H9 (cell line): Measurements from ENCODE around the gene MCRIP1. TPM values are rescaled to one million over a fixed set of nuclear protein-coding genes. Genes with fewer than 3 reads are reported as not detected.
A peak's percentile ranks its signal among the peaks of the same experiment; 100 is the strongest.

Source experiments
- DNase-seq: peaks from one replicate; pipeline ENCODE4 v3.0.0-alpha.2; 2017
- H2AFZ ChIP-seq: one replicate; pipeline ENCODE4 v1.6.1; 2013; ENCODE audit warnings: mild to moderate bottlenecking, low read length, control low read depth, moderate library complexity
- H2AK5ac ChIP-seq: 2 replicates; pipeline ENCODE4 v1.6.1; 2013; ENCODE audit warnings: low read length, control low read depth, mixed read lengths; ENCODE audit not compliant: insufficient read length
- H2BK120ac ChIP-seq: one replicate; pipeline ENCODE4 v1.6.1; 2013; ENCODE audit warnings: low read depth, mild to moderate bottlenecking, low read length, control low read depth, inconsistent platforms; ENCODE audit not compliant: poor library complexity, severe bottlenecking
- H2BK12ac ChIP-seq: 2 replicates; pipeline ENCODE4 v1.6.1; 2013; ENCODE audit warnings: low read length, control low read depth, mixed read lengths, low read depth; ENCODE audit not compliant: insufficient read length
- H2BK15ac ChIP-seq: 2 replicates; pipeline ENCODE4 v1.6.1; 2013; ENCODE audit warnings: low read depth, low read length, control low read depth
- H2BK20ac ChIP-seq: one replicate; pipeline ENCODE4 v1.6.1; 2013; ENCODE audit warnings: low read depth, mild to moderate bottlenecking, low read length, control low read depth, inconsistent platforms; ENCODE audit not compliant: poor library complexity, severe bottlenecking
- H2BK5ac ChIP-seq: 2 replicates; pipeline ENCODE4 v1.6.1; 2013; ENCODE audit warnings: low read length, control low read depth, mixed read lengths; ENCODE audit not compliant: insufficient read length
- H3K14ac ChIP-seq: 2 replicates; pipeline ENCODE4 v1.6.1; 2013; ENCODE audit warnings: low read length, control low read depth; ENCODE audit not compliant: insufficient read depth
- H3K18ac ChIP-seq: 2 replicates; pipeline ENCODE4 v1.6.1; 2013; ENCODE audit warnings: low read depth, mild to moderate bottlenecking, mixed read lengths, low read length, control low read depth; ENCODE audit not compliant: insufficient read length
- H3K23ac ChIP-seq: 2 replicates; pipeline ENCODE4 v1.6.1; 2013; ENCODE audit warnings: low read length, control low read depth, mixed read lengths, low read depth; ENCODE audit not compliant: insufficient read length
- H3K23me2 ChIP-seq: 2 replicates; pipeline ENCODE4 v1.6.1; 2013; ENCODE audit warnings: low read depth, mild to moderate bottlenecking, mixed read lengths, low read length, control low read depth; ENCODE audit not compliant: insufficient read length, poor library complexity, severe bottlenecking
- H3K27ac ChIP-seq: 2 replicates; pipeline ENCODE4 v1.5.1; 2013; ENCODE audit warnings: low read length, control low read depth, mixed read lengths, low read depth; ENCODE audit not compliant: insufficient read length
- H3K27me3 ChIP-seq: 2 replicates; pipeline ENCODE4 v1.6.1; 2013; ENCODE audit warnings: low read length, control low read depth, inconsistent platforms; ENCODE audit not compliant: insufficient read depth
- H3K4ac ChIP-seq: 2 replicates; pipeline ENCODE4 v1.6.1; 2013; ENCODE audit warnings: low read depth, mild to moderate bottlenecking, control low read depth, inconsistent platforms, low read length, moderate library complexity
- H3K4me1 ChIP-seq: 2 replicates; pipeline ENCODE4 v1.6.1; 2013; ENCODE audit warnings: low read length, control low read depth, inconsistent platforms; ENCODE audit not compliant: insufficient read depth
- H3K4me2 ChIP-seq: 2 replicates; pipeline ENCODE4 v1.6.1; 2013; ENCODE audit warnings: low read length, control low read depth, mixed read lengths; ENCODE audit not compliant: insufficient read length, insufficient read depth
- H3K56ac ChIP-seq: 2 replicates; pipeline ENCODE4 v1.6.1; 2013; ENCODE audit warnings: low read depth, mild to moderate bottlenecking, mixed read lengths, low read length, control low read depth; ENCODE audit not compliant: insufficient read length
- H3K79me1 ChIP-seq: 2 replicates; pipeline ENCODE4 v1.6.1; 2013; ENCODE audit warnings: low read depth, mild to moderate bottlenecking, moderate library complexity, low read length, control low read depth, inconsistent platforms; ENCODE audit not compliant: insufficient read depth, poor library complexity, severe bottlenecking
- H3K79me2 ChIP-seq: 2 replicates; pipeline ENCODE4 v1.6.1; 2013; ENCODE audit warnings: low read length, control low read depth, inconsistent platforms; ENCODE audit not compliant: insufficient read depth
- H3K9ac ChIP-seq: 2 replicates; pipeline ENCODE4 v1.6.1; 2013; ENCODE audit warnings: low read length, control low read depth, mixed read lengths; ENCODE audit not compliant: insufficient read length; ENCODE audit errors: extremely low read depth
- H3K9me3 ChIP-seq: one replicate; pipeline ENCODE4 v1.6.1; 2013; ENCODE audit warnings: low read depth, low read length, inconsistent platforms; ENCODE audit not compliant: control insufficient read depth
- H3T11ph ChIP-seq: one replicate; pipeline ENCODE4 v1.6.1; 2013; ENCODE audit warnings: mild to moderate bottlenecking, low read length, control low read depth, inconsistent platforms
- H4K20me1 ChIP-seq: one replicate; pipeline ENCODE4 v1.6.1; 2013; ENCODE audit not compliant: control insufficient read depth, insufficient read length, insufficient read depth
- H4K5ac ChIP-seq: 2 replicates; pipeline ENCODE4 v1.6.1; 2013; ENCODE audit warnings: low read depth, mild to moderate bottlenecking, mixed read lengths, low read length, control low read depth; ENCODE audit not compliant: insufficient read length
- H4K8ac ChIP-seq: replicated peaks from 2 replicates; pipeline ENCODE4 v1.6.1; 2013; ENCODE audit warnings: low read length, control low read depth, mixed read lengths, low read depth; ENCODE audit not compliant: insufficient read length
- H4K91ac ChIP-seq: 2 replicates; pipeline ENCODE4 v1.6.1; 2013; ENCODE audit warnings: low read depth, mild to moderate bottlenecking, moderate library complexity, mixed read lengths, low read length, control low read depth; ENCODE audit not compliant: insufficient read length
- H3K27ac Mint-ChIP-seq, 3 experiments: 2 replicates in 2 of 3; 3 replicates in 1 of 3; pipeline ENCODE4 v1.8.0; 2020 to 2021; ENCODE audit warnings: mixed read lengths in 3 of 3, mild to moderate bottlenecking in 1 of 3, moderate library complexity in 1 of 3
- H3K27me3 Mint-ChIP-seq: 2 replicates; pipeline ENCODE4 v1.8.0; 2021; ENCODE audit warnings: low read depth, mild to moderate bottlenecking, moderate library complexity, mixed read lengths
- H3K36me3 Mint-ChIP-seq, 3 experiments: 2 replicates in 2 of 3; 3 replicates in 1 of 3; pipeline ENCODE4 v1.8.0; 2020 to 2021; ENCODE audit warnings: low read depth in 3 of 3, mixed read lengths in 3 of 3; ENCODE audit not compliant: insufficient read depth in 1 of 3
- H3K4me1 Mint-ChIP-seq, 2 experiments: 2 replicates each; pipeline ENCODE4 v1.8.0; 2020; ENCODE audit warnings: mixed read lengths in 2 of 2
- H3K4me3 Mint-ChIP-seq, 2 experiments: 2 replicates in 1 of 2; 3 replicates in 1 of 2; pipeline ENCODE4 v1.8.0; 2020 to 2021; ENCODE audit warnings: mild to moderate bottlenecking in 2 of 2, mixed read lengths in 2 of 2, moderate library complexity in 1 of 2
- H3K9me3 Mint-ChIP-seq, 2 experiments: 2 replicates in 1 of 2; 3 replicates in 1 of 2; pipeline ENCODE4 v1.8.0; 2020; ENCODE audit warnings: mild to moderate bottlenecking in 2 of 2, mixed read lengths in 2 of 2, moderate library complexity in 1 of 2
- CTCF ChIP-seq: fragments of 200-600 bp; sonication (generic); conservative IDR thresholded peaks from 3 replicates; pipeline ENCODE4 v1.8.0; 2021; ENCODE audit warnings: antibody characterized with exemption, mild to moderate bottlenecking
- WGBS: extraction: QIAGEN DNeasy Blood & Tissue Kit; methylation state at CpG from one replicate; pipeline ENCODE4 v1.1.7; 2013; ENCODE audit warnings: missing lambda C conversion rate, low lambda C conversion rate, mixed read lengths; ENCODE audit not compliant: insufficient read length; ENCODE audit errors: extremely low coverage; 5-methylcytosine and 5-hydroxymethylcytosine counted together
- total RNA-seq: library from RNA; stranded (reverse); gene quantifications from 2 replicates; pipeline ENCODE4 v1.2.1, GENCODE V29; 2021

MCRIP1 gene
- total RNA-seq, 1 experiment from 2014 or later = 118 TPM

DNA sequence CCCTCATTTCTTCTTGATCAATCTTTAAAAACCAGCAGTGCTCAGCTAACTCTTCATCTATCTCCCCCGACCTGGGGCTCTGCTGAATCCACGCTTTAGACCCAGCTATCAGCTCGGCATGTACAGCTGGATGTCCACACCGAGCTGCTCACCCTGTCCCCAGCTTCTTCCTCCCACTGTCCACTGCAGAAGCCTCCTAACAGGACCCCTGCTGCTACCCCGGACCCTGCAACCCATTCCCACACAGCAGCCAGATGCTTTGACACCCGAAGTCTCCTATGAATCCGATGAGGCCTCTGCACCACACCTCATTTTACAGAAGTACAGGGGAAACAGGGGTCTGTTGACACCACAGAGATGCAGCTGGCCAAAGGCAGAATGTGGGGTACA is 15.3 kb downstream of the MCRIP1 start:
- no peak overlapping the region for H3K14ac ChIP-seq
- H3K79me1 ChIP-seq = no peaks in the 10 kb centered on the region
- Mint-ChIP-seq H3K4me1 (peaks cover 0 to 10% of the 10 kb centered on the region in 2 experiments; a peak in 1 of 4 replicates), H3K36me3 (no peaks in the 10 kb centered on the region), H3K4me3 (0 out of 5 replicates have a peak overlapping the region, but pooled peaks of 1 of the 2 experiments have one; percentile 5), H3K27ac (no peak overlapping the region; a peak in 2 of 7 replicates), H3K27me3 (peaks cover 10% of the 10 kb centered on the region), H3K9me3 (no peaks in the 10 kb centered on the region; a peak in 2 of 5 replicates)
- H2BK12ac ChIP-seq = no peak overlapping the region
- H3K27me3 ChIP-seq = no peaks in the 10 kb centered on the region
- TF ChIP-seq CTCF = no peak
- H2BK20ac ChIP-seq = no peak overlapping the region
- H3K18ac ChIP-seq = no peak overlapping the region
- no peak overlapping the region for H4K5ac ChIP-seq
- no peak overlapping the region for H2BK5ac ChIP-seq
- H4K91ac ChIP-seq = no peak overlapping the region
- H3K79me2 ChIP-seq = no peaks in the 10 kb centered on the region
- H3K9ac ChIP-seq = no peak overlapping the region
- H2AK5ac ChIP-seq = no peak overlapping the region
- no peak overlapping the region for H2AFZ ChIP-seq
- no peaks in the 10 kb centered on the region for H3K9me3 ChIP-seq
- WGBS = no CpG with 5 or more reads among the region's 7 CpGs
- H3K4ac ChIP-seq = no peak overlapping the region
- H3K23me2 ChIP-seq = no peaks in the 10 kb centered on the region
- no peak overlapping the region for H3T11ph ChIP-seq
- H2BK15ac ChIP-seq = no peak overlapping the region
- DNase-seq = no peak
- H3K4me2 ChIP-seq = no peak overlapping the region
- H3K27ac ChIP-seq = no peak overlapping the region
- no peak overlapping the region for H3K23ac ChIP-seq
- H3K4me1 ChIP-seq = no peaks in the 10 kb centered on the region; the same call in 1 of the 2 replicates
- H2BK120ac ChIP-seq = no peak overlapping the region
- no peak overlapping the region for H4K8ac ChIP-seq
- H3K56ac ChIP-seq = no peak overlapping the region
- no peaks in the 10 kb centered on the region for H4K20me1 ChIP-seq
